CD4-positive, alpha-beta T cell treated with Interleukin-6 for 4 hours (primary cell): ENCODE data around the gene AK2.

Experiments
- DNase-seq: peaks from one replicate; pipeline ENCODE4 v3.0.0-alpha.2; 2020; ENCODE audit warnings: mixed read lengths

The AK2 gene

DNA sequence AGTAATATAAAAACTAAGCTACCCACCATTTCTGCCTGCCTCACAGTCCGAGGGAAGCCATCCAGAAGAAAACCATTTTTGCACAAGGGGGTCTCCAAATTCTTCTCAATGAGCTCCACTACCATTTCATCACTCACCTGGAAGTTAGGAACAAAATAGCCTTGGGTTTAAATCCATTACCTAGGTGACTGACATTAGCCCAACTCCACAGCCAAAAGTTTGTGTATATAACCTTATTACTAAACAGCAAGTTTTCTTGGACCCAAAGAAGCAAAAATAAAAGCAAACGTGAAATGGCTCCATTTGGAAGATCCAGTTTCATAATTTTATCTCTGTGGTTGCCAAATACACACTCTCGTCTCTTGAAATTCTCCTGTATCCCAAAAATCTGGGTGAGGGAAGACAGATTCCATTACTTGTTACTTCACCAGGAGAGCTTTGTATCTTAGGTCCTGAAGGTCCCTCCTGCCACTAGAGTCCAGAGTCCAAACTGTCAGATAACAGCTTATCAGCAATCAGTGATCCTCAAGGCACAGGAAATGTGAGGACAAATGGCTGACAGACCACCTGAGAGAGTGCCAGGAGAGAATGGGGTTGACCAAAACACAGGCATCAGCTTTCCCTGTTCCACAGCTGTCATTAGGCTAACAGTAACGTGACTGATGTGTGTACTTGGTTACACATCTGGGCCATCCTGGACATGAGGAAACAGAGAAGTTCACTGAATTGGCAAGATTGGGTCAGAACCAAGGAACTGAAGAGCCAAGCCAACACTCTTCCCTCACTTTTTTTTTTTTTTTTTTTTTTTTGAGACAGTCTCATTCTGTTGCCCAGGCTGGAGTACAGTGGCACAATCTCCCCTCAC, 14.9 kb downstream of the AK2 start:
- DNase-seq = no peak

GRCh38 chr1:33018112-33018511, 18.6 kb downstream of the AK2 start:
- no peak for DNase-seq

DNA sequence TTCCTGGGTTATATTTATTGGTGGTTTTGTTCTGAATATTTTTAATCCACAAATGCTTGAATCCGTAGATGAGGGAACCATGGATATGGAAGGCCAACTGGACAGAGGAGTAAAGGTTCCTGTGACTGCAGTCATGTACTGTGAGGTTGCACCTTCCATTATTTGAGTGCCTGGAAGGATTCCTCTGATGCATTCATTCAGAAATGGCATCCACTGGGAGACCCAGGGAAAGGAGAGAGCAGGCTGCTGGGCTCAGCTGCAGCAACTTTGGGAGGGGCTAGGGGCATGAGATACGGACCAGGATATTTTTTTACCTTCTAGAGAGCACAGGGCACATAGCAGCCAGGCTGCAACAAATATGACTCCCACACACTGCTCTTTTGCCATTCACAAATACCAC, 19.5 kb downstream of the AK2 start:
- no peak for DNase-seq

GRCh38 chr1:33015216-33015615, 21.5 kb downstream of the AK2 start:
- no peak for DNase-seq

DNA sequence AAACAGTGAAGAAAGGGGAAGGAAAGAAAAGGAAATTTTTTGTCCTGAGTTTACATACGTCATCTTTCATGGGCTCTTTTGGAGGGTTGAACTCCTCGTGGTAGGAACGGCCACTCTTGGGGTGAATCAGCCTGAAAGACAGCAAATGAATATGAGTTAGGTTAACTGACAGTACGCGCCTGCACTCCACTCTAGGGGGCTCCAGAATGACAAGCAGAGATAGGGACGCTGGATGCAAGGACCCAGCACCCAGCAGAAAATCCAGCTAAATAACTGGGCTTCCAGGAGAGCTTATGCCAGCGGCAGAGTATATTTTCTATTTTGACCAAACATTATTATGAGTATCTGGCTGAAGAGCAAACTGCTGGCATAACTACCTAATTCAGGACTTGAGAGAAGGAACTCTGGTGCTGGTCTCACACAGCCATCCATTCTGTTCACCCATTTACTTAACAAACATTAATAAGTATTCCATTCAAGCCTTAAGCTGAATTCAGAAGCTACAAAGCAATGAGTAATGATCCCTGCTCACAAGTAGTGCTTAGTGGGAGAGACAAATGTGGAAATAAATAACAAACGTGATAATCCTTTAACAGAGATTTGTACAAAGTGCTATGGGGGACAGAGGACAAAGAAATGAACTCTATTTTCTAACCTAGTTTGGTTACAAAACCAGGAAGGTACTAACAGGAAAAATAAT, 22.1 kb downstream of the AK2 start:
- no peak for DNase-seq

DNA sequence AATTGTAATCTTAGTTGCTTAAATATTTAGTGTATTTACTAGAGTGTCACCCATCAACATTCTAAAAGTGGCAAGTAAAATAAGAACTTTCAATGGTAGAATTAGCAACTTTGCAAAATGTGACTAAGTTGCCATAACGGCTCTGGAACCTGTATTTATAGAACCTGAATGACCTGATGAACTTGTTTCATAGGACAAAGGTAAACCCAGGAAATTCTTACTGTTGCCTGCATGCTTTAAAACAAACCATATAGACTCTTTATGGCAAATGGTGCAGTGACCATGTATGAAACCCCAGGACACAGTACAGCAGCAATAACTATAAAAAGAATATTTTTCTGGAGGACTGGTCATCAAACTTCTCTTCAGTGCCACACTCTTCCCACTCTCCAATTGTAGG, 22.9 kb downstream of the AK2 start:
- DNase-seq = no peak

- no peak for DNase-seq
These were observed 24.5 kb downstream of the AK2 start for GRCh38 chr1:33012165-33012564.

DNA sequence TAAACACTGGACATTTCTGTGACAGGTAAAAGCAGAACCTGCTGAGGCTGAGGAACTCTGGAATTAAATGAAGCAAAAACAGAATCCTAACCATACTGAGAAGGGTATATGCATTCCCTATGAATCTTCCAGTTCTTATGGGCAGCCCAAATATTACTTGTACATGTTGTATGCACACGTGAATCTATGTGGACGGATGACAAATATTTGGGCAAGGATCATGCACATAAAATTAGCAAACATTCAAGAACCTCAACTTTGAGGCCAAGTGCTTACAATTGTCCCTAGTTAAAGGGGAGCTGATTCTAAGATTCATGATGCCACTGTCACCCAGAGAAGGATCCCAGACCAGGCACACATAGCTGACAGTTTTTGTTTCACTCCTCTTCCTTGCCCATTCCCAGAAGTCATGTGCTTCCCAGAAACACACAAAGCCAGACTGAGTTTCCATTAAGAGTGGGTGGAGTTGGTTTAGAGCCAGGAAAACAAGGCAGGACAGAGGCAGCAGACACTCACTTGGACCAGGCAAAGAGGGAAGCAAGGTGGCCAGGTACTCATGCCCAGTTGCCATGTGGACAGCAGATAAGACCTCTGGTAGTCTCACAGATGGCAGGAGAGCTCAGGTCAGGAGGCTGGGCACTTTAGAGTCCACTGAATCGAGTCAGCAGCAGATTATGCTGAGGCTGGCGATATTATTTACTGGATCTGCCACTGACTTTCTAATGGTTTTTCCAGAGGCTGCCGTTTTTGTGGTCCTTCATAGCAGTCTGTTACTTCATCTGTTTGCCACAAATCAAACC, 25.6 kb downstream of the AK2 start:
- DNase-seq = no peak

DNA sequence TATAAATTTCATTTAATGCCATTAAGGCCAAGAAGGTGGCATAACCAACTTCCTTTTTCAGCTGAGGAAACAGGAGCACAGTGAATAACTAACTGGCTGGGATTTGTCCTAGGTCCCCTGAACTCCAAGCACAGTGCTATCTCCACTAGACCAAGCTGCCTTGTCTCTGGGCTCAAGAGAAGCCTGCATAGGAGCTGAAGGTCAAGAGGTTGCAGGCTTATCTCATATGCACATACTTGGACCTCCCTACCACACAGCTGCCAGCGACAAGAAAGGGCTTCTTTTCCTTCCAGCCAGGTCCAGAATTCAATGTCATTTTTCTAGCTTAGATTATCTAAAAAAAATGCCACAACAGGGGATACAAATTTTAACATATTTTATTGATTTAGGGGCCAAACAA, 27.1 kb downstream of the AK2 start:
- no peak for DNase-seq

DNA sequence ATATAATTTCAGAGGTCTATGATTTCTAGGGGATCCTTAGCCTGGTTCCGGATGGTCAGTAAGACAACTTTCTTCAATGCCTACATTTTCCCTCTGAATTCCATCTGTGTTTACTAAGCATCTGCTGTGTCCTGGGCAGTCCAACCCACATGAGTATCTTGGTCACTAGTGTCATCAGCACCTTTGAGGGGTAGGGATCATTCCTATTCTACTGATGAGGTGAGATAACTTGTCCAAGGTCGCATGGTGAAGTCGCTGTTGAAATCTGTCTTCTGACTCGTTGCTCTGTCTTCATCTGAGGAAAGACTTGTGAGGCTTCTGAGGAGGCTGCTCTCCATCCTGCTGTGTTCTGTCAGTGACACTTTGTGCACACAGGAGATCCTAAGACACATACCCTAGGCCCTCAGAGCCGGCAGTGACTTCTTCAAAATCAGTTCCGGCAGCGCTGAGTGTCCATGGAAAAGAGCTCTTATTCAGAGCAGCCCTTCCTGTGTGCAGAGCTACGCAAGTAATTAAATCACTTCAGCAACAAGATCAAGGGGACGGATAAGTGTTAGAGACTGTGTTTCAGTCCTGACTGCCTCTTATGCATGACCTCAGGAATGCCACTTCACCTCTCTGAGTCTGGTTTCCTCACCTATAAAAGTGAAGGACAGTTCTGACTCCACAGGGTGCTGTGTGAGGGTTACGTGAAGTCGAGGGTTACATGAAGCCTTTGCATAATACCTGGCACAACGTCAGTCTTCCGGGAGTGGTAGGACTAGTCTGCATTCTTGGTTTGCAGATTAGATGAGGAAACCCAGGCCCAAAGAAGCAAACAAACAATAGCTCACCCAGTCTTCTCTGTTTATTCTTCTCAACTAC, 28.4 kb downstream of the AK2 start:
- DNase-seq = no peak

- peak; percentile 40 for DNase-seq
These were observed 29.3 kb downstream of the AK2 start for GRCh38 chr1:33007190-33008050.

- DNase-seq = no peak
These were observed 30.8 kb downstream of the AK2 start for GRCh38 chr1:33005838-33006421.

GRCh38 chr1:33005117-33005837, 31.4 kb downstream of the AK2 start:
- no peak for DNase-seq

DNA sequence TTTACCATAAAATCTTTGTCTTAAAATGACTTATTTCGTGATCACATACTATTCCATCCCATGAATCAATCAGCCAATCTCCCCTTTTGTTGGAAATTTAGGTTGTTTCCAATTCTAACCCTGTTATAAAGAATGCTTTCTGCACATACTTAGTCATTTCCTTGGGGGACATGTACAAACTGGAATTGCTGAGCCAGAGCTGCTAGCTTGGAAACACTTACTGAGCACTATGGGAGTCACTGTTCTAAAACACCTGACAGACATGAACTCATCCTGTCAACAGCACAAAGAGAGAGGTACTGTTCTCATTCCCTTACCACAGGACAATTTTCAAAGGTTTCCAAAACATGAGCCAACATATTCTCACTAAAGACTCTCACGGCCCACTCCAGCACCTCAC, 32.1 kb downstream of the AK2 start:
- no peak for DNase-seq

DNA sequence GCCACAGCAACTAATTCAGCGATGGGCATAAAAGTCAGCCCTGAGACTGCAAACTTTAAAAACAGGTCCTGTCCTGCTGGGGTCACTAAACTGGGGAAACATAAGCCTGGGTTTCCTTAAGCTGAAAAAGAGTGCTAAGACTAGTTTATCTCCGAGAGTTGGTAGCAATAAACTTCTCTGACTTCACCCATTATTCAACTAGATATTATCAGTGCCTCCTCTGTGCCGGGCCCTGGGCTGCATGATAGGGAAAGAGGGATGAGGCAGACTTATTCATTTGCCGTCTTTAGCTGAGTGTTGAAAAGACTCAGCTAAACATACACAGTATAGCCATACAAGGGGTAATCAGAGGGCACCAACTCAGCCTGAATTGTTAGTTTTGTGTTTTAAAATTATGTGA, 33.0 kb downstream of the AK2 start:
- DNase-seq = no peak

- no peak for DNase-seq
These were observed 34.7 kb downstream of the AK2 start for GRCh38 chr1:33002006-33002405.

GRCh38 chr1:33001282-33001681, 35.4 kb downstream of the AK2 start:
- DNase-seq = no peak

- no peak for DNase-seq
These were observed 36.2 kb downstream of the AK2 start for GRCh38 chr1:33000427-33001026.

- no peak for DNase-seq
These were observed 37.7 kb downstream of the AK2 start for GRCh38 chr1:32998997-32999396.

DNA sequence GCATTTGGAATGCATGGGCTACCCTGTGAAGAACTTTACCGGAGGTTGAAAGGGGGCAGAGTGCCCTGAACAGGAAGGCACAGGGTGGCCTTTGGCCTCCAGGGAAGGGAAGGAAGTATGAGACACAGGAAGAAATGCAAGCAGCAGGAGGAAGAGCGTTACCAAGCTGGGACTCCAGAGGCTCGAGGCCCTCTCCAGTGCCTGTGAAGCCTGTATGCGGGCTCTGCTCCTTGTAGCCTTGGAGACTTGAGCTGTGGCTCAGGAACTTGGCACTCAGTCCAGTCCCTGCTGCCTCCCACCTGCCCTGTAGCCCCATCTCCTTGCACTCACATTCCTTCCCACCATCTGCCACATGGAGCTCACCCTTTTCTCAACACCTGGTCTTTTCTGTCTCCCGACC, 38.6 kb downstream of the AK2 start:
- peak; percentile 7 for DNase-seq
